GM21367 (cell line): ENCODE results near the gene PADI3.

Experiments used
- ATAC-seq: cut with Tn5 transposase; IDR thresholded peaks from one replicate; pipeline ENCODE4 v1.9.1; 2021; ENCODE audit not compliant: unreplicated experiment

Gene PADI3

DNA sequence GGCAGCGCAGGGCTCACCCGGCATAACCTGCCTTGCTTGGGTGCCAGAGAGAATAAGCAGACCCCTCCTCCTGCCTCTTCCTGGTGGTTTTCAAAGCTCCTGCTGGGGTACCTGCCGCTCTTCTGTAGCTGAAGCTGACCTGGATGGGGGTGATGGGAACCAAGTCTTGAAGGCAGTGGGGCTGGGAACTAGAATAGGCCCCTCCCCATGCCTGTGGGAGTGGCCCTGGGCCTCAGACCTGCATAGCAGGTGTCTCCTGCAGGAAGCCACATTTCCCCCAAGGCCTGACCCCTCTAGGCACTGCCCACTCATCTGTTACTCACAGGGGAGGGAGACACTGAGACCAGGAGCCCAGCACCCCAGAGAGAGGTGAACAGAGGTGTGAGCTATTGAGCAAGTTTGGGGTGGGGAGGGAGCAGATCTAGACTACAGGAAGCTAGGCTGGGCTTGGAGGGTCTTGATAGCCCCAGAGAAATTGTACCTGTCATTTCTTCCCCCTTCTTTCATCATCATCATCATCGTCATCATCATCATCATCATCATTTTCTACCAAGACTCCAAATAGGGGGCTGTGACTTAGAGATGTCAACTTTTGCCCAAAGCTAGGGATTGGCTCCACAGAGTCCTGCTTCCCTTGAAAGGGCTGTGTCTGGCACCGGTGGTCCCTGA is 33.9 kb upstream of the PADI3 start:
- no peak for ATAC-seq

DNA sequence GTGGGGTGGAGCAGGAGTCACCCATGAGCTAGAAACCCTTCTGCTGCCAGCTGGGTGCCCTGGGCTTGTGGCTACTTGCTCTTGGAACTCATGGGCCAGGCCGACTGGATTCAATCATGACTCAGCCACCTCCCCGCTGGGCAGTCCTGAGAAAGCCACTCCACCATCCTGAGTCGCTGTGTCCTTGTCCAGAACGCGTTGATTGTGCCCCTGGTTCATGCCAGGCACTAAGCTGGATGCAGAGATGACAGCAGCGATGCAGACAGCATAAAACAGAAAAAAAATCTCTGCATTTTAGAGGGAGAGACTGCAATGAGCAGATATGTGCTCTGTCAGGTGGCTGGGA is 33.4 kb upstream of the PADI3 start:
- ATAC-seq = no peak

DNA sequence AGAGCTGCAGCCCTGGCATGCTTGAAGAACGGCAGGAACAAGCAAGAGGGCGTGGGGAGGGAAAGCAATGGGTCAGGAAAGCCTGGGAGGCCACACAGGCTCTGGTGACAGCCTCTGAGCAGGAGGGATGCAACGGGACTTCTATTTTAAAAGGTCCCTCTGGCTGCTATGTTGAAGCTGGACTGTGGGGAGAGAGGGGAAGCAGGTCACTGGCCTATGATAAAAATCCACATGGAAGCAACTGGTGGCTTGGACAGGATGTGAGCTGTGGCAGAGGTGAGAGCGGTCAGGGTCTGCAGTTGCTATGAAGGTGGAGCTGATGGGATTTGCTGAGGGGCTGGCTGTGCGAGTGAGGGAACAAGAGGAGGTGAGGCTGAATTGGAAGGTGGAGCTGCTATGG is 32.8 kb upstream of the PADI3 start:
- ATAC-seq = no peak

DNA sequence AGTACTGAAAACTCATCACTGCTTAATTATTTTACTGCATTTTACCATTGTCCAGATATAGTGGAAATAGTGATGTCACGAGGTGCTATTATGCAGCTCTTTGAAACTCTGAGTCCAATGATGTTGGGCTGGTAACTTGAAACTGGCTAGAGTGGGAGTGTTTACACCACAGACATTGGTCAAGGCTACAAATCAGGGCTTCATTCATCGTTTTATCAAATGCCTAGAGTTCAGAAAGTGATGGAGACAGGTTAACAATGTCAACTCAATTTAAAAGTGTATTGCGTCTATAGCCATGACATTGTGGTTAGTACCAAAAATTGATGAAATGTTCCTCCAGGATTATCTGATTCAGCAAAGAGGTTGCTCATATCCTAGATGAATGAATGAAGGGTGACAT is 31.3 kb upstream of the PADI3 start:
- no peak for ATAC-seq

DNA sequence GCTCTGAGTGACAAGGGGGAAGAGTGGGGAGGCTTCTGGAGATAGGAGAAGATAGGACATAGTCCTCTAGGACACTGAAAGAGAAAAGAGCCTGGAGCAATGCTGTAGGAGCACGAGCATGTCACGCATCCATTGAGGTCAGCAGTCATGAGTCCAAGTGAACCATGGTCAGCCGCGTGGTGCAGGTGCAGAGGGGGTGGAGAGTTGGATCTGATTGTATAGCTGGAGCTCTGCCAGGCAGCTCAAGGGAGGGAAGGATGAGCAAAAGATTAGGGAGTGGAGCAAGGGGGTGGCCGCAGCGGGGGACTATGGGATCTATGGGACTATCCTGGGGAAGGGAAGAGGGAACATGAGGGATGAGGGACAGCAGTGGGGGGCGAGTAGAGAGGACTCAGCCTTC is 30.0 kb upstream of the PADI3 start:
- no peak for ATAC-seq

DNA sequence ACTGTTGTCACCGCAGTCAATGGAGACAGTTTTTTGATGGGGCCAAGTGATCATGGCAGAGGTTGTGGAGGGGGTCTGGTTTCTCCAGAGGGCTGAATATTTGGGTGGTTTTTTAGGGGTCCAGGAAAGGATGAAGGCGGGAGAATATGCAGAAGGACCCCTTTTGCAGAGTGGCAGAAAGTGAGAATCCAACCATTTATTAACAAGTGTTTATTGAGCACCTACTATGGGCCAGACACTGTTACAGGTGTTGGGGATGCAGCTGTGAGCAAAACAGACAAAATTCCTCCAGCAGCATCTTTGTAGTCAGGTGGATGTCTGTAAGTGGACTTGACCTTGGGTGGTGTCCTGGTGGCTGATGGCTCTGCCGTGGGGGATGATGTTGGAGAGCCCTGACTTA is 28.6 kb upstream of the PADI3 start:
- no peak for ATAC-seq

DNA sequence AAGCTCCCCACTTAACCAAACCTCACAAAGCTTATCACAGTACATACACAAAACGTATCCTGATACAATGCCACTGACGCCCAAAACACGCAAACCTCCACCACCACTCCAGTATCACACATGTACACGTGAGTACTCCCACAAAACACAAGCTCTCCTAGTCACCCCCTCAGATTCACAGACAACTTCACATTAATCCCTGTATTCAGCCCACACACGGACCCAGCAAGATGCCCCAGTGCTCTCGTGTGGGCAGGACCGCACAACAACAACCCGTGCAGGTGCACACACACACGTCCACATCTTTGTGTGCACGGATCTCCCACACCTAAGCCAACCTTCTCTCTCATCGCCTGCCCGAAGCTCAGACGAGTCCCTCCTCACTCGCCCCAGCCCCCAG is 26.3 kb upstream of the PADI3 start:
- ATAC-seq = no peak

DNA sequence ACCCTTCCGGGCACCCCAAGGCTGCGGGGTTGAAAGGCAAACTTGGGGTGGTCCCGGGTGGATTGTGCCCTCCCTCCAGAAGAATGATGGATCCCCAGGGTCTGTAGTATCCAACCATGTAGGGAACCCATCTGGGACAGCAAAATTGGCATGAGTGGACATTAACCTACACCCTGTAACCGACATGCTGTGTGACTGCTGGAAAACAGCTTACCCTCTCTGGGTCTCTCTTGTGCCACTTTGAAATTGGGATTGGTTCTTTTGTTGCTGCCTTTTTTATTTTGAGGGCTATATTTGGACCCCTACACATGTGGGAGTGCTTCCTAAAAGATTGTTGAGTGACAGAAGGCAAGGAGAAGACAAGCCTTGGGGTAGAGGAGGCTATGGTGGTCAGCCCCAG is 24.5 kb upstream of the PADI3 start:
- no peak for ATAC-seq

DNA sequence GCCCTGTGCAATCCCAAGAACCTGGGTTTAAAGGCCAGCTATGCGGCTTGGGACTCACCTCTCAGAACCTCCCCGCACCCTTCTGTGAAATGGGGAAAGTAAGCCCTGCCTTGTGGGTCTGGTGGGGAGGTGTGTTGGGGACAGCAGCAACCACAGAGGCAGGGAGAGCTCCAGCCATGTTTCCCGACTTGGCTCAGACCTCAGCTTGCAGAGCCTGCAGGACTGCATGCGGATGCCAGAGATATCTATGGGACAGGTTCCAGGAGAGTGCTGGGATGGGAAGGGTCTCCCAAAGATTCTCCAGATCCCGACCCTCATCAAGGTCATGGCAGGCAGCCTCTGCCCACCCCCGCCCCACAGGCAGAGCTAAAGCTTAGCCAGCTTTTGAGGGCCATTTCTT is 23.8 kb upstream of the PADI3 start:
- ATAC-seq = no peak

DNA sequence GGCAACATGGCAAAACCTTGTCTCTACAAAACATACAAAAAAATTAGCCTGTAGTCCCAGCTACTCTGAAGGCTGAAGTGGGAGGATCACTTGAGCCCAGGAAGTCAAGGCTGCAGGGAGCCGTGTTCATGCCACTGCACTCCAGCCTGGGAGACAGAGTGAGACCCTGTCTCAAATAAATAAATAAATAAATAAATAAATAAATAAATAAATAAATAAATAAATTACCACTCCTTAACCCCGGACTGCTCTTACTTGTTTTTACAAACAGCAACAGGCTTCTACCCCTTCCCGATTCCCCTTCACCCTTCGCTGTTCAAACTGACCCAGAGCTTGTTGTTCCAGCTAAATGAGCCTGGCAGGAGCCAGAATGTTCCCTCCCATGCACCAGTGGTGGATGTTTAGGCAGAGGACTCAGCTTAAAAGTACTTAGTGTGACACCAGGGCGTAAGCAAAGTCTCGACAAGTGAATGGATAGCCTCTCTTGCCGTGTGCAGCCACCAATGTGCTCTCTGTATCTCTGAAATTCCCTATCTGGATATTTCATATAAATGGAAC is 21.5 kb upstream of the PADI3 start:
- ATAC-seq = no peak

DNA sequence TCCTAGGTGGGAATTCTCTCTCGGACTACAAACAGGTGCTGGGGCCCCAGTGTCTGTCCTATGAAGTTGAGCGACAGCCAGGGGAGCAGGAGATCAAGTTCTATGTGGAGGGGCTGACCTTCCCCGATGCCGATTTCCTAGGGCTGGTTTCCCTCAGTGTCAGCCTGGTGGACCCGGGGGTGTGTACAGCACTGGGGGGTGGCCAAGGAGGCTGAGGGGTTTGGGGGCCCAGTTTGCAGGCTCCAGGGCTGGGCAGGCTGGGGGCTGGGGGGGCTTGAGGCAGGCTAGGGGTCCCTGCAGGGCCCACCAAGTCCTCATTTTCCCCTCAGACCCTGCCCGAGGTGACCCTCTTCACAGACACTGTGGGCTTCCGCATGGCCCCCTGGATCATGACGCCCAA is 20.3 kb upstream of the PADI3 start:
- ATAC-seq = no peak

DNA sequence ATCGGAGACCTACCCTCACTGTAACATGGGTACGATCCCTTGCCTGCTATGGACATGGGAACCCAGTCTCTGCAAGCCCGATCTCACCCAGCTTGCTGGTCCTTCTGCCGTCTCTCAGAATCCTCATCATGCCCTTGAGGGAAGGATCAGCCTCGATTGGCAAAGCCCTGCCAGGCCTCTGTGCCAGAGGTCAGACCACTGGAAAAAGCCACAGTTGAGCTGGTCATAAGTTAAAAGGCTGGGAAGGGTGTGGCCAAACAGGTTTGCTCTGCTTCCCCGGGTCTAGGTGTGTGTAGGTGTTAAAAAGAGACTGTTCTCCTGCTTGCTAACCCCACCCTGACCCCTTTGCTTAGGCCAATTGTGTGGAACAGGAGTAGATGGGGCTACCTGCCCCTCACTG is 19.5 kb upstream of the PADI3 start:
- ATAC-seq = no peak

DNA sequence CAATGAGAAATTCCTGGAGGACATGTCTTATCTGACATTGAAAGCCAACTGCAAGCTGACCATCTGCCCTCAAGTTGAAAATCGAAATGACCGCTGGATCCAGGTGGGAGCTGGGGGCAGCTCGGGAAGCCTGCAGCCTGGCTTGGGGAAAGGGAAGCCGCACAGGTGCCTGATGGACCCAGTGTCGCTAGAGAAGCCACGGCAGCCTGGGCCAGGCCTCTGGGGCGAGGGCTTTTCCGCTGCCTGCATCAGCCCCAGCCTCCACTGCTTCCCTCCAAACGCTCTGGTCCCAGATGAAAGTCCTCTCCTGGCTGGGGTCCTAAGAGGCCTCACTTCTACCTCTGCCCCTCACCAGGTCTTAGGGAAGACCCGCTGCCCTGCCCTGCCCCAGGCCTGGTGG is 18.8 kb upstream of the PADI3 start:
- ATAC-seq = no peak

DNA sequence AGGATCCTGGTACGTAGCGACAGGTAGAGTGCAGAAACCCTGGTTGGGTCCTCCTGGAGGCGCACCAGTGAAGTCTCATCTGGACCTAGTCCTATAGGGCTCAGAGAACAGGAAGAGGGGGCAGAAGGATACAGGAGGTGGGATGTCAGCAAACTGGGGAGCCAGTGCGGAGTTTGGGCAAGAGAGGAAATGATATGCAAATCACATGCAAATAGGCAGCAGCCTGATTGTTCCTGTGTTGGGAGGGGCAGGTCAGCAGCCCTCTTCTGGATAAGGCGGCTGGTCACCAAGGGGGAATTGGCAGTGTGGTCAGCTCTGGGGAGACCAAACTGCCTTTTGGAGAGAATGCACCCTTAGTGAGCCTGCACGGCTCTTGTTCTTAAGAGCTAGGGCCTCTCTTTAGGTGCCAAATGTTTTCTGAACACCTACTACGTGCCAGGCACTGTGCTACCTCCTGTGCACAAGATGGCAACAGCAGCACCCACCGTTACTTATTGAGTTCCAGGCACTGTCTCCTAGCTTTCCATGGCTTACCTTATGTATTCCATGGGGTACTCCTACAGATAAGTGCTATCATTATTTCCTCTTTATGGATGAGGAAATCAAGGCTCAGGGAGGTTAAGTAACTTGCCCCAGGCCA is 18.1 kb upstream of the PADI3 start:
- ATAC-seq = no peak

DNA sequence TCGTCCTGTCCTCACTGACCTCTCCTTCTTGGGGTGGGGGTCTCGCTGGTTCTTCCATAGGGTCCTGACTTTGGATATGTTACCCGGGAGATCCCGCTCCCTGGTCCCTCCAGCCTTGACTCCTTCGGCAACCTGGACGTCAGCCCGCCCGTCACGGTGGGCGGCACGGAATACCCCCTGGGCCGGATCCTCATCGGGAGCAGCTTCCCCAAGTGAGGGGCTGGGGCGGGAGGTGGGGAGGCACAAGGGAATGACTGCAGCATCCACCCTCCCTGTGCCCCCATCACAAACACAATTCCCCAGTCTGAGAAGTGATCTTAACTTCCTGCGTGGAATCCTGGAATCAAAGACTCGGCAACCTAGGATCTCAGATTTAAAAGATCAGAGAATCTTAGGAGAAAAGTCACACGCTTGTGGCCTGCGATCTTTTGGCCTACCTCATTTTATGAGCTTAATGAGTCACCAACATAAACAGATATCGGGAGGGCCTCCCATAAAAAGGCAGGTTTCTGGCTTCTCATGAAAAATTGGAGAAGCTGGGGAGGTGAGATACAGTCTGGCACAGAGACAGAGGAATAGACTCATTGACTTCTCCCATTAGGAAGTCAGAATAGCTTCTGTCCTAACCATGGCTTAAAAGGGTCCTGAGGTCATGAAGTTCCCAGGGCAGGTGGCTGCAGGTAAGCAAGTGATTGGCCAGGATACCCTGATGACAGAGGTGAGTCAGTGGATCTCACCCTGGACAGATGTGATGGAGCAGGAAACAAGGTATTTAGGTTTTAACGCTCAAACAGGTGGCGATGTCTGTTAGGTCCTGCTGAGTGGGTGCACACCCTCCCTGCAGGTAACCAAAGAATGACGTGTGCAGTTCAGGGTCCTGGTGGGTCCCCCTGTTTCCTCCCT is 15.9 kb upstream of the PADI3 start:
- ATAC-seq = no peak

DNA sequence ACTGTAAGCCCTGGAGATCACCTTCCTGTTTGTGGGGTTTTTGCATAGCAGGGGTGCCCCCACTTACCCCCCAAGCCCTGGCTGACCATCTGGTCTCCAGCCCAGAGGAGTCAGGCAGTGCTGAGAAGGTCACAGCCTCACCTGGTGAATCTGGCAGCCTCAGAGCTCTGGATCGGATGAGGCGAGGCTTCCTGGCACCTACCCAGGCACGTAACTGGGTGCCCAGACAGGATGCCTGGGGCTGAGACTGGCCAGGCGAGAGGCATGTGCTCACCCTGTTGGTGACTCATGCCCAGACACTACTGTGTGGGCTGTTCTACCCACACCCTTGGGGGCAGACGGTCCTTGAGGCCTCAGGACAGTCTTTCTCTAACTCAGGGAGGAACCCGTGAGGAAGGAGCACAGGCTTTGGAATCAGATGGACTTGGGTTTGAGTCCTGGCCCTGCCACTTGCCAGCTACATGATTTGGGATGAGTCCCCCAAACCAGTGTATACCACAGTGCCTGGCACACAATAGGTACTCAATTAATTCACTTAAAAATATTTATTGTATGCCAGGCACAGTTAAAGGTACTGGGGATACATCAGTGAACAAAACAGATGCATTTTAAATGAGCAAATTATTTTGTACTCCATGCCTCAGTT is 15.1 kb upstream of the PADI3 start:
- no peak for ATAC-seq

DNA sequence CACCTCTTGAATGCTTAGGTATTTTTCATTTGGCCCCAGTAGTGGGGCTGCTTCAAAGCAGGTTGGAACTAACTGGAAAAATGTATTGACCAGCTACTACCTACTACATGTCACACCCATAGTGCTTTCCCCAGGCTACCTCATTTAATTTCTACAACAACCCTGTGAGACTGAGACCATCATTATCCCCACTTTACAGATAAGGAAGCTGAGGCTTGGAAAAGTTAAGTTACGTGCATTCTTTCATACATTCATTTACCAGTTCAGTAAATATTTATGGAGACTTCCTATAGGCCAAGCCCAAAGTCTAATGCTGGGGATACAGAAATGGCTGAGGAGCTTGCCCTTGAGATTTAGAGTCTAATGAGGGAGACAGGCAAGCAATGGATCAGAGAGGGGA is 14.5 kb upstream of the PADI3 start:
- ATAC-seq = no peak

DNA sequence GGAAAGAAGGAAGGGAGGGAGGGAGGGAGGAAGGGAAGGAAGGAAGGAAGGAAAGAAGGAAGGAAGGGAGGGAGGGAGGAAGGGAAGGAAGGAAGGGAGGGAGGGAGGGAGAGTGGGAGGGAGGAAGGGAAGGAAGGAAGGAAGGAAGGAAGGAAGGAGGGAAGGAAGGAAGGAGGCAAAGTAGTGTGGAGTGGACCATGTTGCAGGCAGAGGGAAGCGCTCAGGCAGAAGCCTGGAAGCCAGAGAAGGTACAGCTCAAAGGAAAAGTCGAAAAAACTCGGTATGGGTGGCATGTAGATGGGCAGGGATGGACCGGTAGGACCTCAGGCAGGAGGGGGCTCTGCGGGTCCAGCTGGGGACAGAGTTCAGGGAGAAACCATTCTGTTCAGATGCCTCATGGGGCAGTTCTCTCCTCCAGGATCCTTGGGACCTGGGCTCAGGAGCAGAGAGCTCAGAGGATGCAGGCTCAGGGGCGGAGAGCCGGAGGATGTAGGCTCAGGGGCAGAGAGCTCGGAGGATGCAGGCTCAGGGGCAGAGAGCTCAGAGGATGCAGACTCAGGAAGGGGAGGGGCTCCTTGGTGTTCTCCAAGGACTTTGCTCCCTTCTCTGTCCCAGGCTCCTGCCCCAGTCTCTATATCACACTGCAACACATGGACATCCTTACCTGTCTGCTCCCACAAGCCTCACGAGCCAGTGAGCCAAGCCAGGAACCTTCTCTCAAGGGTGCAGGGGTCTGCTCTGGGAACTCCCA is 13.6 kb upstream of the PADI3 start:
- ATAC-seq = no peak

DNA sequence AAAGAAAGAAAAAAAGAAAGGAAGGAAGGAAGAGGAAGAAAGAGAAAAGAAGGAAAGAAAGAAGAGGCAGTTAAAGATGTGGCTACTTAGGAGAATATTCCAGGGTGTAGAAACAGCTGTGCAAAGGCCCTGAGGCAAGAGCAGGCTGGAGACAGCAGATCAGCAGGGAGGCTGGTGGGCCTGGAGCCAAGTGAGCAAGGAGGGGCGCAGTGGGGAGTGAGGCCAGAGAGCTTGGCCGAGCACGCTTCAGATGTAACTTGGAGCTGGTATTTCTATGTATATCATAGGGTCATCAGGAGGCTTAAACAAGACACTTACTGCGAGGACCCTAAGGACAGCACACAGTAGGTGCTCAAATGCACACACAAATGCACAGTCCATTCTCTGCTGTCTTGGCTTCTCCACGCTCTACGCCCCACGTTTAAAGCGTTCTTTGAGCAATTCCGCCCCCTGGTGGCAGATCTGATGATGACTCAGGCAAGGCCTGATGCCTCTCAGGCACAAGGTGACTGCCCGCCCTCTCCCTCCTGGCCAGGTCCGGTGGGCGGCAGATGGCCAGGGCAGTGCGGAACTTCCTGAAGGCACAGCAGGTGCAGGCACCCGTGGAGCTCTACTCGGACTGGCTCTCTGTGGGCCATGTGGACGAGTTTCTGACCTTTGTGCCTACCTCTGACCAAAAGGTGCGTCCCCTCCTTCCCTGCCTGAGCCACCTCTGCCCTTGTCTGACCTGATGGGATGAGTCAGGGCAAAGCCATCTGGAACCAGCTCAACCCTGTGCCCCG is 11.9 kb upstream of the PADI3 start:
- no peak for ATAC-seq

DNA sequence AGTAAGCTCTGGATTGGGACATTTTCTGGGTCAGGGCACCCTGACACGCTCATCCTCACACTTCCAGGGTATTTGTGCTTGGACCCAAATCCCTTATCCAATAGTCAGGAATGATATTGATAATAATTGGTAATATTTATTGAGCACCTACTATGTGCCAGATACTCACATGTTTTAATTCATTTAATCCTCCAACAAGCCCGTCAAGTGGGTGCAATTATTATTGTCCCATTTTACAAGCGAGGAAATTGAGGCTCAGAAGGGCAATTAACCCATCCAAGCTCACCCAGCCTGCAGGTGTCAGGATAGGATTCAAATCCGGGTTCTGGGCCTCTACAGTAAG is 11.4 kb upstream of the PADI3 start:
- ATAC-seq = no peak
